ENCODE results near the gene UNC5B.

Gene UNC5B

DNA sequence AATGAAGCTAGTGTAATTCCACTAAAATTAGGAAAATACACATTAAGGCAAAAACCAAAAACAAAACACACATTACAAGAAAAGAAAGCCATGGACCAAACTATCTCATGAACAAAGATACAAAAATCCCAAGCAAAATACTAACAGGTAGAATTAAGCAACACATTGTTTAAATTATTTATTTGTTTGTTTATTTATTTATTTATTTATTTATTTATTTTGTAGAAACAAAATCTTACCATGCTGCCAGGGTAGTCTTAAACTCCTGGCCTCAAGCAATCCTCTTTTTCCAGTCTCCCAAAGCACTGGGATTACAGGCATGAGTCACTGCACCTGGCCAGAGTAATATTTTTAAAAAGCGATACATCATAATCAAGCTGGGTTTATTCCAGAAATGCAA, 99.8 kb downstream of the UNC5B start:
- DNase-seq (ENCODE audit: low read depth) = peak; percentile 30

GRCh38 chr10:71312811-71313789, 100.7 kb downstream of the UNC5B start:
- no peak for DNase-seq (ENCODE audit: low read depth)
- no peak overlapping the region for H3K4me3 ChIP-seq (ENCODE audit: low read length)
- TF ChIP-seq, protein P1, sequence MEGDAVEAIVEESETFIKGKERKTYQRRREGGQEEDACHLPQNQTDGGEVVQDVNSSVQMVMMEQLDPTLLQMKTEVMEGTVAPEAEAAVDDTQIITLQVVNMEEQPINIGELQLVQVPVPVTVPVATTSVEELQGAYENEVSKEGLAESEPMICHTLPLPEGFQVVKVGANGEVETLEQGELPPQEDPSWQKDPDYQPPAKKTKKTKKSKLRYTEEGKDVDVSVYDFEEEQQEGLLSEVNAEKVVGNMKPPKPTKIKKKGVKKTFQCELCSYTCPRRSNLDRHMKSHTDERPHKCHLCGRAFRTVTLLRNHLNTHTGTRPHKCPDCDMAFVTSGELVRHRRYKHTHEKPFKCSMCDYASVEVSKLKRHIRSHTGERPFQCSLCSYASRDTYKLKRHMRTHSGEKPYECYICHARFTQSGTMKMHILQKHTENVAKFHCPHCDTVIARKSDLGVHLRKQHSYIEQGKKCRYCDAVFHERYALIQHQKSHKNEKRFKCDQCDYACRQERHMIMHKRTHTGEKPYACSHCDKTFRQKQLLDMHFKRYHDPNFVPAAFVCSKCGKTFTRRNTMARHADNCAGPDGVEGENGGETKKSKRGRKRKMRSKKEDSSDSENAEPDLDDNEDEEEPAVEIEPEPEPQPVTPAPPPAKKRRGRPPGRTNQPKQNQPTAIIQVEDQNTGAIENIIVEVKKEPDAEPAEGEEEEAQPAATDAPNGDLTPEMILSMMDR (IDR thresholded peaks at IDR 0.05; ENCODE audit: insufficient read depth, low read depth, low read length, missing control alignments) = no peak

More for the DNA sequence above, 99.8 kb downstream of the UNC5B start:
- H3K4me3 ChIP-seq (ENCODE audit: low read length) = no peak overlapping the region
- TF ChIP-seq, protein P1 (IDR thresholded peaks at IDR 0.05; ENCODE audit: insufficient read depth, low read depth, low read length, missing control alignments) = no peak

DNA sequence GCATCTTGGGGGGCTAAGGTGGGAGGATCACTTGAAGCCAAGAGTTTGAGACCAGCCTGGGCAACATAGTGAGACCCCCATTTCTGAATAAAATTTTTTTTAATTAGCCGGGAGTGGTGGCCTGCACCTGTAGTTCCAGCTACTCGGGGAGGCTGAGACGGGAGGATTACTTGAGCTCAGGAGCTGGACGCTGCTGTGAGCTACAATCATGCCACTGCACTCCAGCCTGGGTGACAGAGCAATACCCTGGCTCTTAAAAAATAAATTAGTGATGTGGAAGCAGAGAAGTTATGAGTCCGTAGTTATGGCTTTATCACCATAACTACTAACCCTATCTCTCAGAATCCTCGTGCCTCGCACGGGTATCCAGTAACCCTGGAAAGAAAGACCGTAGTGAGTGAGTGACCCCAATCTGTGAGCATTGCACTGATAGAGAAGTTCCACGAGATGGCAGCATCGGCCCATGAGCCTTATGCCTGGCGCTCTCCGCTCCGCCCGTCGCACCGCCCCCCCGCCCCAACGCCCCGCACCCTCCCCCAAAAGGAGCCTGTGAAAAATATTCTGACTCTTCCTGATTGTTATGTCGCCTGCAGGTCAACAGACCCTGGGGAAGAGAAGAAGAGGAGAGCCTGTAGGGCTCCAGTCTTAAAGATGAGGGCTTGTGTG, 101.8 kb downstream of the UNC5B start:
- TF ChIP-seq, protein P1 (IDR thresholded peaks at IDR 0.05; ENCODE audit: insufficient read depth, low read depth, low read length, missing control alignments) = peak; percentile 75
- no peak overlapping the region for H3K4me3 ChIP-seq (ENCODE audit: low read length)
- DNase-seq (ENCODE audit: low read depth) = peak; percentile 38

DNA sequence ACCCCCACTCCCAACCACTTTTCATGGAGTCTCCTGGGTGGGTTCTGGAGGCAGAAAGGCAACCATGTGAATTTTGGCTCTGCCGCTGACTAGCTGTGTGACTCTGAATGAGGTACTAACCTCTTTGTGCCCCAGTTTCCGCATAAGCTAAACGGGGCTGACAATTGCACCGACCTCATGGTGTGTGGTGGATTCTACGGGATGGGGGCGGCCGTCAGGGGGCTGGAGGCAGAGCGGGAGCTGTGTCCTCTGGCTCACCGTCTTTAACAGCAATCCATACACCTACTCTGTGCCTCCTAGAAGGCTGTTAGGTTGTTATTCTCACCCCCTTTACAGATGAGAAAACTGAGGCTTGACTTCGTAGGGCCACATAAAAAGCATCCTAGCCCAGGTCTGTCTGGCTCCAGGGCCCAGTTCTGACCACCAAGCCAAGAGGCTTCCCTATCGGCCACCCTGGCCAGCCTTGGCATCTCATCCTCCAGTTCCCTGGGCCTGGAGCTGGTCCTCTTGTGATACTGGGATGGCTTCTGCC, 102.4 kb downstream of the UNC5B start:
- no peak overlapping the region for H3K4me3 ChIP-seq (ENCODE audit: low read length)
- no peak for DNase-seq (ENCODE audit: low read depth)
- TF ChIP-seq, protein P1 (IDR thresholded peaks at IDR 0.05; ENCODE audit: insufficient read depth, low read depth, low read length, missing control alignments) = no peak

- TF ChIP-seq, protein P1 (IDR thresholded peaks at IDR 0.05; ENCODE audit: insufficient read depth, low read depth, low read length, missing control alignments) = no peak
- H3K4me3 ChIP-seq (ENCODE audit: low read length) = no peak overlapping the region
- DNase-seq (ENCODE audit: low read depth) = no peak
These were observed 103.9 kb downstream of the UNC5B start for GRCh38 chr10:71316056-71316785.

- no peak for DNase-seq (ENCODE audit: low read depth)
- no peak overlapping the region for H3K4me3 ChIP-seq (ENCODE audit: low read length)
- TF ChIP-seq, protein P1 (IDR thresholded peaks at IDR 0.05; ENCODE audit: insufficient read depth, low read depth, low read length, missing control alignments) = no peak
These were observed 104.4 kb downstream of the UNC5B start for GRCh38 chr10:71316786-71317160.
